Mesenchymal stem cell (in vitro differentiated cells and primary cell): ENCODE results near the gene ADCY3.

ENCODE experiments used
- DNase-seq: peaks from one replicate; pipeline ENCODE4 v3.0.0-alpha.2; 2013
- H2AFZ ChIP-seq: one replicate; pipeline ENCODE4 v1.6.1; 2013; ENCODE audit warnings: low read depth, mild to moderate bottlenecking, control low read depth, inconsistent platforms, low read length, moderate library complexity
- H2AK5ac ChIP-seq: 2 replicates; pipeline ENCODE4 v1.6.1; 2013; ENCODE audit warnings: low read length, moderate library complexity, mild to moderate bottlenecking, inconsistent platforms; ENCODE audit not compliant: severe bottlenecking
- H2BK120ac ChIP-seq: one replicate; pipeline ENCODE4 v1.6.1; 2013; ENCODE audit warnings: low read depth, mild to moderate bottlenecking, inconsistent platforms, low read length, moderate library complexity
- H2BK12ac ChIP-seq, 2 experiments: one replicate each; pipeline ENCODE4 v1.6.1; 2013; ENCODE audit warnings: inconsistent platforms in 2 of 2, low read length in 2 of 2, mild to moderate bottlenecking in 2 of 2, moderate library complexity in 2 of 2, control low read depth in 1 of 2
- H2BK15ac ChIP-seq: one replicate; pipeline ENCODE4 v1.6.1; 2013; ENCODE audit warnings: mild to moderate bottlenecking, low read depth, inconsistent platforms; ENCODE audit not compliant: poor library complexity, severe bottlenecking
- H2BK5ac ChIP-seq: 2 replicates; pipeline ENCODE4 v1.6.1; 2013; ENCODE audit warnings: low read depth, mild to moderate bottlenecking, low read length, control low read depth, inconsistent platforms; ENCODE audit not compliant: poor library complexity, severe bottlenecking
- H3K14ac ChIP-seq, 2 experiments: one replicate each; pipeline ENCODE4 v1.6.1; 2013; ENCODE audit warnings: inconsistent platforms in 2 of 2, low read length in 2 of 2, control low read depth in 1 of 2, mild to moderate bottlenecking in 1 of 2, moderate library complexity in 1 of 2
- H3K18ac ChIP-seq, 2 experiments: one replicate each; pipeline ENCODE4 v1.6.1; 2013; ENCODE audit warnings: inconsistent platforms in 2 of 2, low read length in 2 of 2, control low read depth in 1 of 2, low read depth in 1 of 2, mild to moderate bottlenecking in 1 of 2
- H3K23ac ChIP-seq, 2 experiments: one replicate each; pipeline ENCODE4 v1.6.1; 2013; ENCODE audit warnings: inconsistent platforms in 2 of 2, low read length in 2 of 2, mild to moderate bottlenecking in 2 of 2, moderate library complexity in 2 of 2, control low read depth in 1 of 2
- H3K27ac ChIP-seq: 2 replicates; pipeline ENCODE4 v1.5.1; 2013; ENCODE audit warnings: mild to moderate bottlenecking, moderate library complexity, low read length, control low read depth, inconsistent platforms; ENCODE audit not compliant: poor library complexity, severe bottlenecking
- H3K27me3 ChIP-seq, 2 experiments: 2 replicates each; pipeline versions ENCODE4 v1.6.1 to v1.7.0; 2013; ENCODE audit warnings: low read length in 2 of 2, mild to moderate bottlenecking in 2 of 2, moderate library complexity in 2 of 2, control low read depth in 1 of 2, inconsistent platforms in 1 of 2; ENCODE audit not compliant: control insufficient read depth in 1 of 2, insufficient read depth in 1 of 2
- H3K36me3 ChIP-seq, 2 experiments: 2 replicates each; pipeline versions ENCODE4 v1.6.1 to v1.7.0; 2013; ENCODE audit warnings: low read length in 2 of 2, control low read depth in 1 of 2, inconsistent platforms in 1 of 2, low read depth in 1 of 2, mild to moderate bottlenecking in 1 of 2; ENCODE audit not compliant: insufficient read depth in 2 of 2, control insufficient read depth in 1 of 2
- H3K4ac ChIP-seq, 2 experiments: one replicate each; pipeline ENCODE4 v1.6.1; 2013; ENCODE audit warnings: inconsistent platforms in 2 of 2, low read length in 2 of 2, mild to moderate bottlenecking in 2 of 2, moderate library complexity in 2 of 2, control low read depth in 1 of 2, low read depth in 1 of 2
- H3K4me1 ChIP-seq: 2 replicates; pipeline ENCODE4 v1.6.1; 2013; ENCODE audit warnings: low read depth, low read length, control low read depth; ENCODE audit not compliant: control insufficient read depth, insufficient read depth
- H3K4me2 ChIP-seq: 2 replicates; pipeline ENCODE4 v1.6.1; 2013; ENCODE audit warnings: low read length, mild to moderate bottlenecking, inconsistent platforms; ENCODE audit not compliant: poor library complexity, severe bottlenecking
- H3K4me3 ChIP-seq, 2 experiments: 2 replicates each; pipeline versions ENCODE4 v1.5.1 to v1.7.0; 2013; ENCODE audit warnings: low read length in 2 of 2, mild to moderate bottlenecking in 2 of 2, control low read depth in 1 of 2, low read depth in 1 of 2; ENCODE audit not compliant: insufficient read depth in 1 of 2
- H3K79me1 ChIP-seq: replicated peaks from 2 replicates; pipeline ENCODE4 v1.6.1; 2013; ENCODE audit warnings: mild to moderate bottlenecking, control low read depth, low read length, inconsistent platforms; ENCODE audit not compliant: poor library complexity, severe bottlenecking
- H3K9ac ChIP-seq: 2 replicates; pipeline ENCODE4 v1.7.0; 2013; ENCODE audit warnings: mild to moderate bottlenecking, low read length, moderate library complexity
- H3K9me3 ChIP-seq: 2 replicates; pipeline ENCODE4 v1.7.0; 2013; ENCODE audit warnings: mild to moderate bottlenecking, low read length; ENCODE audit not compliant: control insufficient read depth
- H4K8ac ChIP-seq: one replicate; pipeline ENCODE4 v1.6.1; 2013; ENCODE audit warnings: inconsistent platforms, mild to moderate bottlenecking, low read length, moderate library complexity
- H4K91ac ChIP-seq: one replicate; pipeline ENCODE4 v1.6.1; 2013; ENCODE audit warnings: mild to moderate bottlenecking, low read length, inconsistent platforms
- WGBS: methylation state at CpG from one replicate; pipeline ENCODE4 v1.1.7; 2013; ENCODE audit warnings: mixed read lengths; 5-methylcytosine and 5-hydroxymethylcytosine counted together

The ADCY3 gene

GRCh38 chr2:24924732-24925131, 4.7 kb upstream of the ADCY3 start:
- H4K8ac ChIP-seq: peak overlapping the region; percentile 19
- no peak overlapping the region for H3K18ac ChIP-seq
- H3K27ac ChIP-seq: no peak overlapping the region
- H3K23ac ChIP-seq: no peak overlapping the region
- no peak overlapping the region for H4K91ac ChIP-seq
- no peak overlapping the region for H2BK120ac ChIP-seq
- H3K9ac ChIP-seq: no peak overlapping the region
- no peak overlapping the region for H3K4me3 ChIP-seq
- 97% methylated on average over 6 of the region's 6 CpGs for WGBS
- H3K4me2 ChIP-seq: no peak overlapping the region
- DNase-seq: no peak
- no peaks in the 10 kb centered on the region for H3K36me3 ChIP-seq
- no peak overlapping the region for H2BK5ac ChIP-seq
- no peaks in the 10 kb centered on the region for H3K9me3 ChIP-seq
- no peak overlapping the region for H3K14ac ChIP-seq
- no peak overlapping the region for H2BK15ac ChIP-seq
- H3K4me1 ChIP-seq: peaks cover 3% of the 10 kb centered on the region
- H3K4ac ChIP-seq: no peak overlapping the region
- H2AK5ac ChIP-seq: no peak overlapping the region
- no peaks in the 10 kb centered on the region for H3K79me1 ChIP-seq
- H2BK12ac ChIP-seq: no peak overlapping the region
- no peak overlapping the region for H2AFZ ChIP-seq
- H3K27me3 ChIP-seq: no peaks in the 10 kb centered on the region

GRCh38 chr2:24924266-24924665, 4.2 kb upstream of the ADCY3 start:
- no peak overlapping the region for H3K9ac ChIP-seq
- H2BK12ac ChIP-seq: no peak overlapping the region
- no peak overlapping the region for H3K4me3 ChIP-seq
- no peaks in the 10 kb centered on the region for H3K9me3 ChIP-seq
- H3K4me1 ChIP-seq: peaks cover 3% of the 10 kb centered on the region
- H2AK5ac ChIP-seq: no peak overlapping the region
- 86% methylated on average over 5 of the region's 5 CpGs for WGBS
- no peak for DNase-seq
- no peak overlapping the region for H4K91ac ChIP-seq
- no peak overlapping the region for H2BK5ac ChIP-seq
- H3K4ac ChIP-seq: no peak overlapping the region
- no peak overlapping the region for H3K18ac ChIP-seq
- no peak overlapping the region for H2BK15ac ChIP-seq
- H2BK120ac ChIP-seq: no peak overlapping the region
- no peak overlapping the region for H3K23ac ChIP-seq
- no peak overlapping the region for H3K27ac ChIP-seq
- no peaks in the 10 kb centered on the region for H3K36me3 ChIP-seq
- H2AFZ ChIP-seq: no peak overlapping the region
- H4K8ac ChIP-seq: no peak overlapping the region
- no peaks in the 10 kb centered on the region for H3K27me3 ChIP-seq
- H3K14ac ChIP-seq: no peak overlapping the region
- no peak overlapping the region for H3K4me2 ChIP-seq
- no peaks in the 10 kb centered on the region for H3K79me1 ChIP-seq

GRCh38 chr2:24923106-24923505, 3.1 kb upstream of the ADCY3 start:
- Histone ChIP-seq H3K23ac (no peak overlapping the region), H3K14ac (no peak overlapping the region), H3K27ac (no peak overlapping the region), H2BK5ac (no peak overlapping the region), H3K9ac (no peak overlapping the region), H4K8ac (no peak overlapping the region), H4K91ac (no peak overlapping the region), H2AFZ (no peak overlapping the region), H3K4me2 (no peak overlapping the region), H2BK120ac (no peak overlapping the region), H3K4me3 (no peak overlapping the region), H3K18ac (no peak overlapping the region), H3K4ac (no peak overlapping the region), H3K27me3 (no peaks in the 10 kb centered on the region), H2BK15ac (no peak overlapping the region), H3K36me3 (peaks cover 4 to 7% of the 10 kb centered on the region in 2 experiments), H3K79me1 (peaks cover 8% of the 10 kb centered on the region), H3K4me1 (peaks cover 13% of the 10 kb centered on the region), H3K9me3 (no peaks in the 10 kb centered on the region), H2AK5ac (no peak overlapping the region), H2BK12ac (no peak overlapping the region)
- DNase-seq: no peak
- WGBS: 93% methylated on average over 10 of the region's 10 CpGs

GRCh38 chr2:24922556-24922955, 2.5 kb upstream of the ADCY3 start:
- Histone ChIP-seq H3K4me1 (peaks cover 15% of the 10 kb centered on the region), H3K23ac (no peak overlapping the region), H2BK15ac (peak overlapping the region; percentile 71), H3K9me3 (no peaks in the 10 kb centered on the region), H3K79me1 (peaks cover 13% of the 10 kb centered on the region), H3K36me3 (peaks cover 10 to 12% of the 10 kb centered on the region in 2 experiments), H2AK5ac (no peak overlapping the region), H2BK120ac (no peak overlapping the region), H4K91ac (no peak overlapping the region), H2BK12ac (no peak overlapping the region), H3K4ac (no peak overlapping the region), H3K27ac (no peak overlapping the region), H3K14ac (no peak overlapping the region), H3K4me3 (no peak overlapping the region), H4K8ac (no peak overlapping the region), H2AFZ (no peak overlapping the region), H3K9ac (no peak overlapping the region), H3K27me3 (no peaks in the 10 kb centered on the region), H2BK5ac (no peak overlapping the region), H3K4me2 (no peak overlapping the region), H3K18ac (no peak overlapping the region)
- no peak for DNase-seq
- WGBS: 100% methylated on average over 1 of the region's 1 CpG
